A673 (cell line): ENCODE results near the gene CLIC5.

ENCODE experiments used
- EZH2 ChIP-seq: fragments of 200-600 bp; sonication (generic); IDR thresholded peaks from 2 replicates; pipeline ENCODE4 v1.6.1; 2017; ENCODE audit warnings: borderline replicate concordance, low read depth, mild to moderate bottlenecking, mixed read lengths, antibody characterized with exemption, low read length; ENCODE audit not compliant: poor library complexity, severe bottlenecking
- TF ChIP-seq, protein P1 (sequence below): fragments of 300-800, 200-600 bp; sonication (generic); conservative IDR thresholded peaks from 2 replicates; pipeline ENCODE4 v1.5.1; 2017; ENCODE audit warnings: low read depth, mild to moderate bottlenecking, antibody characterized with exemption, low read length, moderate library complexity, mixed read lengths

- TF ChIP-seq, protein P1, sequence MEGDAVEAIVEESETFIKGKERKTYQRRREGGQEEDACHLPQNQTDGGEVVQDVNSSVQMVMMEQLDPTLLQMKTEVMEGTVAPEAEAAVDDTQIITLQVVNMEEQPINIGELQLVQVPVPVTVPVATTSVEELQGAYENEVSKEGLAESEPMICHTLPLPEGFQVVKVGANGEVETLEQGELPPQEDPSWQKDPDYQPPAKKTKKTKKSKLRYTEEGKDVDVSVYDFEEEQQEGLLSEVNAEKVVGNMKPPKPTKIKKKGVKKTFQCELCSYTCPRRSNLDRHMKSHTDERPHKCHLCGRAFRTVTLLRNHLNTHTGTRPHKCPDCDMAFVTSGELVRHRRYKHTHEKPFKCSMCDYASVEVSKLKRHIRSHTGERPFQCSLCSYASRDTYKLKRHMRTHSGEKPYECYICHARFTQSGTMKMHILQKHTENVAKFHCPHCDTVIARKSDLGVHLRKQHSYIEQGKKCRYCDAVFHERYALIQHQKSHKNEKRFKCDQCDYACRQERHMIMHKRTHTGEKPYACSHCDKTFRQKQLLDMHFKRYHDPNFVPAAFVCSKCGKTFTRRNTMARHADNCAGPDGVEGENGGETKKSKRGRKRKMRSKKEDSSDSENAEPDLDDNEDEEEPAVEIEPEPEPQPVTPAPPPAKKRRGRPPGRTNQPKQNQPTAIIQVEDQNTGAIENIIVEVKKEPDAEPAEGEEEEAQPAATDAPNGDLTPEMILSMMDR, result no peak
- TF ChIP-seq EZH2, result no peak
These were observed 170.1 kb downstream of the CLIC5 start for GRCh38 chr6:45845567-45845966.
